HG03558 (cell line): Measurements from ENCODE around the gene FPR1.

Experiments used
- ATAC-seq: cut with Tn5 transposase; IDR thresholded peaks from one replicate; pipeline ENCODE4 v1.9.1; 2021; ENCODE audit warnings: moderate number of reproducible peaks; ENCODE audit not compliant: unreplicated experiment; ENCODE audit errors: extremely low read depth

Gene FPR1

DNA sequence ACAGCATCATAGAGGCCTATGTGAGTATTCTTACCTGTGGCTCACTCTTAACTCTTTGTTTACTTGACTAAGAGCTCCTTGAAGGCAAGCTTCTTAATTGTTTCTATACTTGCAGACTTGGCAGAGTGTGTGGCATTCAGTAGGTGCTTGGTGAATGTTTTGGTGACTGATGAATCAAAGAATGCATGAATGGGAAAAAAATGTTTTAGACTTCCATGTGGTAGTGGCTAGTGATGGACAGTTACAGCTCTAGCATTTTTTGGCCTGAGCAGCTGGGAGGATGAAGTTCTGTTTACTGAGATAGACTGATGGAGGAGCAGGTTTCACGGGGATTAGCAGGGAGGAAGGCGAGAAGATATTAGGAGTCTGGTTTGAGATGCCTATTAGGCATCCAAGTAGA is 41.5 kb downstream of the FPR1 start:
- no peak for ATAC-seq

GRCh38 chr19:51709575-51709974 is 42.1 kb downstream of the FPR1 start:
- no peak for ATAC-seq

DNA sequence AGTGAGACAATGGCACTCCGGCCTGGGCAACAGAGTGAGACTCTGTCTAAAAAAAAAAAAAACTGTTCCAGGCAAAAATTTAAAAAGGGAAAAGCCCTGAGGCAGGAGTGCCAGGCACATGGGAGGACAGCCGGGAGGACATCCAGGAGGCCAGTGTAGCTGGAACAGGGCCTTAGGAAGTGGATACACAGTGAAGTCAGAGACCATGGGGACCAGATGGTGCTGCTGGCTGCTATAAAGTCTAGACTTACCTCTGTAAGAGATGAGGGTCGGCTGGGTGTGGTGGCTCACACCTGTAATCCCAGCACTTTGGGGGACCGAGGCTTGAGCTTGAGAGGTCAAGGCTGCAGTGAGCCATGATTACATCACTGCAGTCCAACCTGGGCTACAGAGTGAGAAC is 42.9 kb downstream of the FPR1 start:
- no peak for ATAC-seq

DNA sequence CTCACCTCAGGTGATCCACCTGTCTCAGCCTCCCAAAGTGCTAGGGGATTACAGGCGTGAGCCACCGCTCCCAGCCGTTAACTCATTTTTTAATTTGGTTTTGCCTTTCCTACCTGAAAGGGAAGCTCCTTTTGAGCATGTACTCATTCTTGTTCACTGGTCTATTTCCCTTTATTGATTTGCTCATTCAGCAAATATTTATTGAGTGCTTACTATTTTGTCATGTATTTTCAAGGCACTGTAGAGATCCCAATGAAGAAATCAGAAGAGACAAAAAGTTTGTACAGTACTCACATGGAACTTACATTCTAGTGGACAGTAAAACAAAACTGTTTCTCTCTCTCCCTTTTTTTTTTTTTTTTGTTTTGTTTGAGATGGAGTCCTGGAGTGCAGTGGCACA is 44.8 kb downstream of the FPR1 start:
- ATAC-seq, result no peak

- no peak for ATAC-seq
These were observed 45.4 kb downstream of the FPR1 start for GRCh38 chr19:51706296-51706695.

- no peak for ATAC-seq
These were observed 47.1 kb downstream of the FPR1 start for GRCh38 chr19:51704626-51705025.

DNA sequence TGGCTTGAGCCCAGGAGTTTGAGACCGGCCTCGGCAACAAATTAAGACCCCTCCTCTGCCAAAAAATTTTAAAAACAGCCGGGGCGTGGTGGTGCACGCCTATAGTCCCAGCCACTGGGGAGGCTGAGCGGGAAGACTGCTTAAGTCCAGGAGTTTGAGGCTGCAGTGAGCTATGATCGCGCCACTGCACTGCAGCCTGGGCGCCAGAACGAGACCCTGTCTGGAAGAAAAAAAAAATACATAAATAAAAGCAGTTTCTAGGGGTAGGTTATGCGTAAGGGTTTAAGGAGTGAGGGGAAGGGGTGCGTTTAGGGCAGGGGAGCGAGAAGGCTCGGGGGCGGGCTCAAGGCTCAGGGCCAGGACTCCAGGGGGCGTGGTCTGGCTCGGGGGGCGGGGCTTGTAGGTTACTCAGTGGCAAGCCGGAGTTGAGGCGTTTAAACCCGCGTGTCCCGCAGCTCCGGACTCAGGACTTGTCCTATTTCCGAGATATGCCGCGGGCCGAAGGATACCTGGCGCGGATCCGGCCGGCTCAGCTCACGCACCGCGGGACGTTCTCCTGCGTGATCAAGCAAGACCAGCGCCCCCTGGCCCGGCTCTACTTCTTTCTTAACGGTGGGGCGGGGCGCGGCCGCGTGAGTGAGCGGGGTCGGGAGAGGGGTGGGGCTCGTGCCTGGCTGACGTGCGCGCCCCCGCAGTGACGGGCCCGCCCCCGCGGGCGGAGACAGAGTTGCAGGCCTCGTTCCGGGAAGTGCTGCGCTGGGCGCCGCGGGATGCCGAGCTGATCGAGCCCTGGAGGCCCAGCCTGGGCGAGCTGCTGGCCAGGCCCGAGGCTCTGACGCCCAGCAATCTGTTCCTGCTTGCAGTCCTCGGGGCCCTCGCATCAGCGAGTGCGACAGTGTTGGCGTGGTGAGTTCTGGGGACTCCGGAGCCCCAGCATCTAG is 47.8 kb downstream of the FPR1 start:
- ATAC-seq, result no peak

DNA sequence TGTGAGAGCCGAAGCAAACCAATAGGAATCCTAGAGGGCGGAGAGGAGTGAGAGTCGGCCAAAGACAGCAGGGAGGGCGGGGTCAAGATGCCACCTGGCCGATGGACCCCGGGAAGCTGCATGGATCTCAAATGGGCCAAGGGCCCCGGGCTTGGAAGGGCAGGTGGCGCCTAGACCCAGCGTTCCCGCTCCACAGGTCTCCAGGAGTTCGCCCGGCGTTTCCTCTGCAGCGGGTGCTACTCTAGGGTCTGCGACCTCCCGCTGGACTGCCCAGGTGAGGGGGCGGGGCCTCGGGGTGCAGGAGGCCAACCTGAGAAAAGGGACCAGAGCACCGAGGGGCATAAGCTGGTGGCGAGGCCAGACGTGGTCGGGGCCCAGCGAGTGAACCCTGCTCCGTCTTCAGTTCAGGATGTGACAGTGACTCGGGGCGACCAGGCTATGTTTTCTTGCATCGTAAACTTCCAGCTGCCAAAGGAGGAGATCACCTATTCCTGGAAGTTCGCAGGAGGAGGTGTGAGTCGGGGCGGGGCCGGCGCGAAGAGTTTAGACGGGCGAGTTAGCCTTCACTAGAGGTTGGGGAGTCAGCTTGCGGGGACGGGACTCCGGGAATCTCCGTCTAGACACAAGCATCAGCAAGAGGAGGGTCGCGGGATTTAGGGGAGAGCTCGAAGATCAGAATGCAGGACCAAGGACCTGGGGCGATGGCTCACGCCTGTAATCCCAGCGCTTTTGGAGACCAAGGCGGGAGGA is 48.7 kb downstream of the FPR1 start:
- no peak for ATAC-seq

- no peak for ATAC-seq
These were observed 49.4 kb downstream of the FPR1 start for GRCh38 chr19:51702103-51702824.

DNA sequence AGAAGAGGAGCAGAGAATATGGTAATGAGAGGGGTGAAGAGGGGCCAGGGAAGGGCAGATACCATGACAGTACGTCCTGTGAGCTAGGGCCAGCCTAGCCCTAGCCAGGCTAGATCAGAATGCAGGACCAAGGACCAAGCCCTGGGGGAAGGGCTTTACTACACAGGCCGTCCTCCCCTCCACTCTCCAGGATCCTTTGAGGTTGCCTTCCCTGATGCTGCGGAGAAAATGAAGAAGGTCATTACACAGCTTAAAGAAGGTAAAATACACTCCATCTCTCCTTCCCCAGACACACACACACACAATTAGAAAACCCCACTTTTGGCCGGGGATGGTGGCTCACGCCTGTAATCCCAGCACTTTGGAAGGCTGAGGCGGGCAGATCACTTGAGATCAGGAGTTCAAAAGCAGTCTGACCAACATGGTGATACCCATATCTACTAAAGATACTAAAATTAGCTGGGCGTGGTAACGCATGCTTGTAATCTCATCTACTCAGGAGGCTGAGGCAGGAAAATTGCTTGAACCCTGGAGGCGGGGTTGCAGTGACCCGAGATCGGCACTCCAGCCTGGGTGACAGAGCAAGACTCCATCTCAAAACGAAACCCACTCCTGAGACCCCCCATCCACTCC is 50.1 kb downstream of the FPR1 start:
- no peak for ATAC-seq

DNA sequence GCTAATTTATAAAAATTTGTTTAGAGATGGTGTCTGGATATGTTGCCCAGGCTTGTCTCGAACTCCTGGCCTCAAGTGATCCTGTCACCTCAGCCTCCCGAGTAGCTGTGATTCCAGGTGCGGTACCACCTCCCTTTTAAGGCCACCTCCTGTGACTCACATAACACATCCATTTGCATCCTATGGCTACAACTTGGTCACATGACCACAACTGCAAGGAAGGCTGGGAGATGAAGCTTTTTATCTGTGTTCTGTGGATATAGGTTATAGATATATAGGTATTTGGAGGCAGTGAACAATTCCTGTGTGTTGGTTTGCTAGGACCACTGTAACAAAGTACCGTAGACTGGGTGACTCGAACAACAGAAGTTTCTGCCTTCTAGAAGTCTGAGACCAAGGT is 52.5 kb downstream of the FPR1 start:
- ATAC-seq, result no peak

DNA sequence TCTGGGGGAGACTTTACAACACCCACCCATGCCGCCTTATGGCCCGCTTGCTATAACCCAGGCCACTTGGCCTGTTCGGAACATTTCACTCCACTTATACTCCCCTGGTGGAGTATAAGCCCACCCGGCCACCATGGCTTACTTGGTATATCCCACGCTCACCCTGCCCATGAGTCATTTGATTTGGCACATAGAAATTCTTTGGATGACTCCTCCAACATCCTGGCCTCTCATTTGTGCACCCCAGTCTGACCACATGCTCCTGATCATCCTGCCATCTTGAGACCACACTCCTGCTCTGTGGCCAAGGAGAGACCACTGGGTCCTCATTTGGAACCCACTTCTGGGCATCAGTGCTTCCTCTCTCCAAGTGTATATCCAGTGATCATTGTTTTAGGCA is 53.4 kb downstream of the FPR1 start:
- ATAC-seq, result no peak

DNA sequence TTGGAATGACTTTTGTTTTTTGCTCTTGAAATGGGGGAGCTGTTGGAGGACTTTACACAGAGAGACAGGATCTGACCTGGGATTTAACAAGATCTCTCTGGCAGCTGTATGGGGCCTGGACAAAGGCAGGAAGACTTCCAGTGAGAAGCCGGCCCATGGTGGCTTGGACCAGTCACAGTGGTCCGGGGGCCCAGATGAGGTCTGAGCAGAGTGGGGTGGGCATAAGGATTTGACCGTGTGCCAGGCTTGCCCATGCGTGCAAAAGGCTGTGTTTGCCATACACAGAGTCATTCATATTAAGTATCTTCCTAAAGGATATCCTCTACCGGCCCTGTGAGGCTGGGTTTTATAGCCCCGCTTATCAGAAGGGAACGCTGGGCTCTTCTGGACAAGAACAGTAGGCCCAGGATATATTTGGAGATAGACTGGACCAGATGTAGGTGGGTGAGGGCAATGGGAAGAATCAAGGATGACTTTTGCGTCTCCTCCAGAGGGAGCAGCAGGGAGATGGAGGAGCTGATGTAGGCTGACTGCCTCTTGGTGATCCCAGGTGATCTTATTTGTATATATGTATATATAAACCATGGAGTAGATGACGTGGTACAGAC is 54.4 kb downstream of the FPR1 start:
- ATAC-seq, result no peak

DNA sequence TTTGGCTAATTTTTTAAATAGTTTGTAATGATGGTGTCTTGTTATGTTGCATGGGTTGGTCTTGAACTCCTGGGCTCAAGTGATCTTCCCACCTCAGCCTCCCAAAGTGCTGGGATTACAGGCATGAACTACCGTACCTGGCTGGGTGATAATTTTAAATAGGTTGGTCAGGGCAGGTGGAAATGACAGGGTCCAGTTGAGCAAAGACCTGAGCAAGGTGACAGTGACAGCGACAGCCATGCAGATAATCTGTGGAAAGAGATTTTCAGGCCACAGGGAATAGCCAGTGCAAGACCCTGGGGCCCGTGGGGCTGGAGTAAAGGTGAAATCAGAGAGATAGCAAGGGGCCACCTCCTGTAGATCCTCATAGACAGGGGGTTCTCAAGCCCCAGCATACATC is 55.1 kb downstream of the FPR1 start:
- ATAC-seq, result no peak
